Skeletal muscle satellite cell (primary cell): ENCODE measurements around the gene SLFN14.
"Not testable (repeated sequence)": the region's sequence is repeated elsewhere in the genome, so short reads cannot be mapped to it uniquely, and the experiment has no call there.

Experiments used
- H3K27me3 ChIP-seq: 2 replicates; pipeline ENCODE4 v1.7.0; 2013; ENCODE audit warnings: low read length; ENCODE audit not compliant: control insufficient read depth, insufficient read depth
- H3K36me3 ChIP-seq: 2 replicates; pipeline ENCODE4 v1.7.0; 2013; ENCODE audit warnings: mild to moderate bottlenecking, control low read depth, low read length; ENCODE audit not compliant: insufficient read depth
- H3K4me1 ChIP-seq: 2 replicates; pipeline ENCODE4 v1.7.0; 2013; ENCODE audit warnings: low read length; ENCODE audit not compliant: control insufficient read depth, insufficient read depth
- H3K4me2 ChIP-seq: 2 replicates; pipeline ENCODE4 v1.7.0; 2013; ENCODE audit warnings: mild to moderate bottlenecking, low read length
- H3K4me3 ChIP-seq: 2 replicates; pipeline ENCODE4 v1.7.0; 2013; ENCODE audit warnings: low read length
- H3K9ac ChIP-seq: 2 replicates; pipeline ENCODE4 v1.7.0; 2013; ENCODE audit warnings: mild to moderate bottlenecking, low read depth, low read length, moderate library complexity
- H3K9me3 ChIP-seq: replicated peaks from 2 replicates; pipeline ENCODE4 v1.7.0; 2013; ENCODE audit warnings: mild to moderate bottlenecking, control low read depth, low read length

SLFN14 gene

DNA sequence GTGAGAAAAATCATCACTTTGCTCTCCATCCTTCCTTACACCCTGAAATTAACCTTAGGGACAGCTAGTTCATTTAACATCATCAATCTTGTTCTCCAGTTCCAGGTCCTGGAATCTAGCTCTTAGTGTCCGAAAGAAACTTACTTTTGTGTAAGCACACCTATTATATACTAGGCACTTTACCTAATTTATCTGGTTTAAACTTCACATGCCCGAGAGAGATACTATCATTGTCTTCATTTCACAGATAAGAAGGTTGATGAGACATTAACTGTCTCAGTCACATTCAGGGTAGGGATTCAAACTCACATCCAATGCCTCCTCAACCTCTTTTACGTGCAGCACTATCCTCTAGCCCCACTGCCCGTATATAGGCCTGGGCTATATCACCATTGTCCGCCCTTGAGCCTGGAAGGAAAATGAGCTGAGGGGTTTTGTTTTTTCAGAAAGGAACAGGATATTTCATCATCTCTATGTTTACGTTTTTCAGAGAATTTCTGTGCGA lies 26.0 kb upstream of the SLFN14 start:
- Histone ChIP-seq H3K36me3 (no peaks in the 10 kb centered on the region), H3K27me3 (no peaks in the 10 kb centered on the region), H3K4me2 (peak overlapping the region; percentile 84), H3K9me3 (no peaks in the 10 kb centered on the region), H3K4me1 (peaks cover 19% of the 10 kb centered on the region), H3K4me3 (peak overlapping the region; percentile 99), H3K9ac (peak overlapping the region; percentile 97)

DNA sequence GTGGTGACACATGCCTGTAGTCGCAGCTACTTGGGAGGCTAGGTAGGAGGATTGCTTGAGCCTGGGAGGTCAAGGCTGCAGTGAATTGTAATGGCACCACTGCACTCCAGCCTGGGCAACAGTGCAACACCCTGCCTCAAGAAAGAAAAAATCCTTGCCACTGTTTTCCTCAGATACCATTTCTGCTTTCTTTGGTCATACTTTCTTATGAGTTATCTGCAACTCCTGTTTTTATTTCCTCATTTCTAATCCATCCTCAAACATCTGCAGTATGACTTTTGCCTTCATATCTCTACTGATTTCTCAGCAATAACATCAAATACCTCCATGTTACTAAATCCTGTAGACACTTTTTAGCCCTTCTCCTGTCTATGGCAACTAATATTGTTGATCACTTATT lies 23.4 kb upstream of the SLFN14 start:
- Histone ChIP-seq H3K4me3 (no peak overlapping the region), H3K4me1 (peaks cover 16% of the 10 kb centered on the region), H3K36me3 (no peaks in the 10 kb centered on the region), H3K9ac (no peak overlapping the region), H3K9me3 (no peaks in the 10 kb centered on the region), H3K27me3 (no peaks in the 10 kb centered on the region), H3K4me2 (no peak overlapping the region)

DNA sequence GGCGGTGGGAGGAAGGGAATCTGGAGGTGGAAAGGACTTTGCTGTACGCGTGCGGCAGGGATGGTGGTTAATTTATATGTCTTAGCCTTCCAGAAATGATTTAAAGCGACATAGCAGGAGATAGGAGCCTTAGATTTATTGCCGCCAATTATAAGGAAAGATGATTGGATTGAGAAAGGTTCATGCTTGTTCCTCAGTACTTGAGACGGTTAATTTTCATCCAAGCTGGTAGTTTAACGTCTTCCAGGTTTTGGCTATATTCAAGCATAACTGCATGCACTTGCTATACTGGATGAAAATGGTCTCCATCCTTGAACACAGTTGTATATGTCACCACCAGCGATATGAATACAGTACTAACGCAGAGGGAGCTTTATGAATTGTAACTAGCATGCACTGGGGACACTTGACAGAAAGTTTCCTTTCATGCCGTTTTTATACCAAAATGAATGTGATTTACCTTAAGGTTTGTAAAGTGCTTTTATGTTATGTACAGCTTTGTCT lies 18.4 kb upstream of the SLFN14 start:
- Histone ChIP-seq H3K4me2 (peak overlapping the region; percentile 92), H3K4me1 (peaks cover 18% of the 10 kb centered on the region)

DNA sequence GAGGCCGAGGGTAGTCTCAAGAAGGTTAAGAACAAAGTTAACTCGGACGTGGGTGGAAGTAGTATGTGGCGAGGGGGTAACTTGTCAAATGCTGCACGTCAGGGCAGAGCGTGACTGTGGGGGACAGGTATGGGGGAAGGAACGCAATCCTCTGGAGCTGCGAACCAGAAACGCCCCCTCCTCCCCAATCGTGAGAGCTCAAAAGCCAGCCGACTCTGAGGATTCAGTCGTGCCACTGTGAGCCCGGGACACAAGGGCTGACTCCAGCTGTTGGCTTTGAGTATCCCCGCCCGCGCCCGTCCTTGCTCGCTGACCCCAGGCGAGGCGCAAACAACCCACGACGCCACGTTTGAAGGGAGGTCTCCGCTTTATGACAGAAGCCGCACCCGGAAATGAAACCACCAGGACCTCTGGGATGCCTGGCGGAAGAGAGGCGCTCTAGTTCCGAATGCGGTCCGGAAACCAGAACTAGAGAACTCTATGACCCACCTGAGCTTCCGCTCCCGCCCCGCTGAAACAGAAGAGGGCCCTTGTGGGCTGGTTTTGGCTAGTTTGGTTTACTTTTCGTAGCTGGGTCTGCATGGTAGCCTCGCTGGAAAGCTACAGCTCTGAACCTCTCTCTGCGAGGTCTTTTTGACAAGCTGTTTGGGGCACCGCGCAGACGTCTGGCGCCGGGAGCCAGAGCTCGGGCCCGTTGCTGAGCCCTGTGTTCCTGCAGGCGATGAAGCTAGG lies 17.7 kb upstream of the SLFN14 start, which contains the start of gene PEX12:
PEX12 (minus strand) TSS at position 375 of the 732 bp plus-strand sequence. CDS start 550 bp downstream, outside the sequence.
- Histone ChIP-seq H3K4me1 (peaks cover 18% of the 10 kb centered on the region), H3K36me3 (peaks cover 17% of the 10 kb centered on the region), H3K4me3 (peak within 1 kb of the TSS; percentile 87), H3K9me3 (no peaks in the 10 kb centered on the region), H3K4me2 (peak within 1 kb of the TSS; percentile 92), H3K27me3 (no peaks in the 10 kb centered on the region), H3K9ac (peak within 1 kb of the TSS; percentile 91)

More for the DNA sequence above, 18.4 kb upstream of the SLFN14 start:
- Histone ChIP-seq H3K27me3 (no peaks in the 10 kb centered on the region), H3K36me3 (peaks cover 13% of the 10 kb centered on the region), H3K9ac (peak overlapping the region; percentile 91), H3K4me3 (peak overlapping the region; percentile 87), H3K9me3 (no peaks in the 10 kb centered on the region)

DNA sequence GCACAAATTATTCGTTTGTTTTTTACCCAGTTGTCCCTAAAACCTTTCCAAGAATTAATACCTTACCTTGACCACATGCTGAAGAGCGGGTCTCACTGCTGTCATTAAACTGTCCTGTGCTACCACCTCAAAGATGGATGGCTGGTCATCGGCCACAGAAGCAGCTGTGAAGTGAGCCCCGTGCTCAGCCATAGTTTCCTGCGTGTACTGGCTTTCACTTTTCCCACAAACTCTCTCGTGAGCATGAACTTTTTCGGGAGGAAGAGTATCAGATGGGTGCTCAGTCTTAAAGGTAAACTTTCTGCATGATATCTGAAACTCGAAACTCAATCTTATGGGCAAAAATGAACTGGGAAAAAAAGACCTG lies 17.2 kb upstream of the SLFN14 start:
- peak overlapping the region; percentile 91 for H3K9ac ChIP-seq
- H3K9me3 ChIP-seq = no peaks in the 10 kb centered on the region

DNA sequence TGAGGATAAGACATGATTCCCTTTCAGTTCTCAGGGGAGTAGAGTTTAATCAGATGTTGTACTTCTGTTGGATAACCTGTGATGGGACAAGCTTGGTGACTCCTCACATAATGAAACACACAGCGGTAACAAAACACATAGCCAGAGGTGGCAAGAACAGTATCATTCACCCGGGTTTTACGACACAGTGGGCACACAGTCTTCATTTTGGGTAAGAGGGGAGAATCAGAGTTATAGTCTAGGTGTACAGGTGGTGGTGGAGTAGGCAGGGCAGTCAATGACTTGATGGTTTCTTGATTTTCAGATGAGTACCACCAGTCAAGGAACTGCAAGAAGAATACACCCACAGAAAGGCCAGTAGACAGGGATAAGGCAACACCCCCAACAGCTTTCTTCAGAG lies 15.1 kb upstream of the SLFN14 start:
- peaks cover 18% of the 10 kb centered on the region for H3K4me1 ChIP-seq
- H3K36me3 ChIP-seq = peaks cover 18% of the 10 kb centered on the region
- H3K4me2 ChIP-seq = no peak overlapping the region
- H3K27me3 ChIP-seq = no peaks in the 10 kb centered on the region
- H3K9me3 ChIP-seq = no peaks in the 10 kb centered on the region
- no peak overlapping the region for H3K9ac ChIP-seq
- H3K4me3 ChIP-seq = no peak overlapping the region

More for the DNA sequence above, 17.2 kb upstream of the SLFN14 start:
- H3K4me3 ChIP-seq = peak overlapping the region; percentile 87
- peaks cover 18% of the 10 kb centered on the region for H3K4me1 ChIP-seq
- H3K4me2 ChIP-seq = peak overlapping the region; percentile 92
- peaks cover 18% of the 10 kb centered on the region for H3K36me3 ChIP-seq
- H3K27me3 ChIP-seq = no peaks in the 10 kb centered on the region

DNA sequence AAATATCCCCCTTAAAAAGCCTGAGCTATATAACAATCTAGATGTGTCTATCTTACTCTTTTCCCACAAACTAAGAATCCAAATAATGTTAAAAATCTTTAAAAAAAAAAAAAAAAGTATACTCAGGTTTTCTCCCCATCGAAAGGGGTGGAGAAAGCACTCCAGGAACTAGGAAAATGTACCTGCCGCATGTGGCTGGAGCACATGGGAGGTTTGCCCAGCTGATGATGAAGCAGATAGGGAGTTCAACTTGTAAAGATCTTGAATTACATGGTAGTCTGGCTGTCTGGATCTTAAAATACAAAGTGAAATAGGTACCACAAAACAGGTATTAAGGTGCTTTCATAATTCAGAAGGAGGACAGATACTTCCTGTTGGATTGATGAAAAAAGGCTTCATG lies 8.8 kb upstream of the SLFN14 start:
- H3K27me3 ChIP-seq = peaks cover 7% of the 10 kb centered on the region
- no peaks in the 10 kb centered on the region for H3K9me3 ChIP-seq
- H3K36me3 ChIP-seq = peaks cover 4% of the 10 kb centered on the region
- peak overlapping the region; percentile 96 for H3K4me2 ChIP-seq
- no peak overlapping the region for H3K9ac ChIP-seq
- H3K4me3 ChIP-seq = no peak overlapping the region
- peaks cover 17% of the 10 kb centered on the region for H3K4me1 ChIP-seq

DNA sequence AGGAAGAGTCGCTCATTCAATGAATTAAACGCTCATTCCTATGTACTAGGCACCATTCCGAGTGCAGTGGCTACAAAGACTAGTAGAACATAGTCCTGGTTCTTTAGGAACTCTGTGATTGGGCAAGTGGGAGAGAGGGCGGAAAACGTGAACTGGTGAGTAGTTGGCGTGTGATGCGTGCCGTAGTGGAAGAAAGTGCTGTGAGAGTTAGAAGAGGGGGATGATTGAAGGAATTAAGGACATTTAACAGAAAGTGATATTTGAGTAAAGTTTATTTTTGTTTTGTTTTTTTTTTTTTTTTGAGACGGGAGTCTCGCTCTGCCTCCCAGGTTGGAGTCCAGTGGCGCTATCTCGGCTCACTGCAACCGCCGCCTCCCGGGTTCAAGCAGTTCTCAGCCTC lies 7.9 kb upstream of the SLFN14 start:
- Histone ChIP-seq H3K27me3 (peaks cover 15% of the 10 kb centered on the region), H3K9me3 (no peaks in the 10 kb centered on the region), H3K4me3 (peak overlapping the region; percentile 85), H3K4me2 (peak overlapping the region; percentile 96), H3K9ac (peak overlapping the region; percentile 92), H3K4me1 (peaks cover 17% of the 10 kb centered on the region), H3K36me3 (peaks cover 2% of the 10 kb centered on the region)

DNA sequence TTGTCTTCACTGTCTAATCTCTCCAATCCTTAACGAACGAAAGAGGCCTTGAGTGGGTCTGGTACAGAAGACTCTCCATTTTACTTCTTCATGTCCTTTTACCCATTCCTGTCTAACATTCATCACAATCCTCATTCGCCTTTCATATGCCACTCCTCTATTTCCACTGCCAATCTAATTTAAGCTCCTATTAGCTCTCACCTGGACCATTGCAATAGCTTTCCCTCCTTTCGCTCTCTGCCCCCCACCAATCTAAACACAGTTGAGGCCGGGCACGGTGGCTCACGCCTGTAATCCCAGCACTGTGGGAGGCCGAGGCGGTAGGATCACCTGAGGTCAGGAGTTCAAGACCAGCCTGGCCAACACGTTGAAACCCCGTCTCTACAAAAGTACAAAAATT lies 6.3 kb upstream of the SLFN14 start:
- H3K4me1 ChIP-seq = peaks cover 17% of the 10 kb centered on the region
- peaks cover 17% of the 10 kb centered on the region for H3K27me3 ChIP-seq
- H3K4me3 ChIP-seq = peak overlapping the region; percentile 47
- peak overlapping the region; percentile 96 for H3K4me2 ChIP-seq
- no peaks in the 10 kb centered on the region for H3K9me3 ChIP-seq
- no peaks in the 10 kb centered on the region for H3K36me3 ChIP-seq
- no peak overlapping the region for H3K9ac ChIP-seq

DNA sequence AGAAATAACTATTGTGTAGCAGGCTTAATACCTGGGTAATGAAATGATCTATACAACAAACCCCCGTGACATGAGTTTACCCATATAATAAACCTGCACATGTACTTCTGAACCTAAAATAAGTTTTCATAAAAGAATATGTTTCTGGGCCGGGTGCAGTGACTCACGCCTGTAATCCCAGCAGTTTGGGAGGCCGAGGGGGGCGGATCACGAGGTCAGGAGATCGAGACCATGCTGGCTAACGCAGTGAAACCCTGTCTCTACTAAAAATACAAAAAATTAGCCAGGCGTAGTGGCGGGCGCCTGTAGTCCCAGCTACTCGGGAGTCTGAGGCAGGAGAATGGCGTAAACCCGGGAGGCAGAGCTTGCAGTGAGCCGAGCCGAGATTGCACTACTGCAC lies 2.6 kb upstream of the SLFN14 start:
- H3K4me1 ChIP-seq, H3K4me2 ChIP-seq: not testable (repeated sequence)
- peaks cover 27% of the 10 kb centered on the region for H3K27me3 ChIP-seq

DNA sequence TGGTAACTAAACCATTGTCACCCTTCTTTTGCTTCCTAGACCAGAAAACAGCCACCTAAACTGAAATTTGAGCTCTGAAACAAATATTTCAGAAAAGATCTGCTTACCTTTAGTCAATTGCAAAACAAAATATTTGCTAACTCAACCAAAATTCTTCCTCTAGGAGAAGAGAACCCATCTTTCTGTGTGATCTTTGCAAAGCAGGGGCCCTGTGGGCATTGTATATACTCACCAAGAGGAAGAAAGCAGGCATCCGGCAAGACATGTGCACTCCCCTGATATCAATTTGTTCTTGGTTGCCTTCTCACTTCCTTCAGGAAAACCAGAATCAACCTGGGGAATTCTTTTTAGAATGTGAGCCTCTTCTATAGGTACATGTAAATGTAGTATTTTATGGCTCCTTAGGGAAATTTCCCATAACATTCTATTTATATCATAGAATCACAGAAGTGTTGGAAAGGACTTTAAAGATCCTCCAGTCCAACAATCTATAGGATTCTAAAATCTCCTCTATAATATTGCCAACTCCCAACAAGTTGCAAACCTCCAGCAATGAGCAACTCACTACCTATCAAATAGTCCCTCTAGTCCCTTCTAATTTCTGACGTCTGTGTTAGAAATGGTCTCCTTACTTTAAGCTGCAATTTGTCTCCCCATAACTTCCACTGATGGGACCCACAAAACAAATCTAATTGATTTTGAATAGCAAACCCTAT lies 966 bp downstream of the SLFN14 start:
- H3K4me1 ChIP-seq = no peaks in the 10 kb centered on the region
- H3K36me3 ChIP-seq = no peaks in the 10 kb centered on the region
- no peaks in the 10 kb centered on the region for H3K9me3 ChIP-seq
- H3K4me3 ChIP-seq = no peak overlapping the region
- H3K4me2 ChIP-seq = no peak overlapping the region
- H3K9ac ChIP-seq = no peak overlapping the region
- H3K27me3 ChIP-seq = peaks cover 39% of the 10 kb centered on the region

More for the DNA sequence above, 2.6 kb upstream of the SLFN14 start:
- H3K4me3 ChIP-seq, H3K9me3 ChIP-seq, H3K9ac ChIP-seq, H3K36me3 ChIP-seq: not testable (repeated sequence)
